SW480 (cell line): Measurements from ENCODE around the gene TSEN2.
A peak's percentile ranks its signal among the peaks of the same experiment; 100 is the strongest.
"Not testable (repeated sequence)": the region's sequence is repeated elsewhere in the genome, so short reads cannot be mapped to it uniquely, and the experiment has no call there.

ENCODE experiments used
- DNase-seq: peaks from one replicate; pipeline ENCODE4 v3.0.0-alpha.2; 2016; ENCODE audit warnings: low spot score

TSEN2 gene

GRCh38 chr3:12484198-12484982 lies at the start of gene TSEN2:
Gene TSEN2, plus strand, starts transcription at chr3:12484480. Its CDS starts 5,321 bp downstream, at chr3:12489801.
- DNase-seq: peak; percentile 91

DNA sequence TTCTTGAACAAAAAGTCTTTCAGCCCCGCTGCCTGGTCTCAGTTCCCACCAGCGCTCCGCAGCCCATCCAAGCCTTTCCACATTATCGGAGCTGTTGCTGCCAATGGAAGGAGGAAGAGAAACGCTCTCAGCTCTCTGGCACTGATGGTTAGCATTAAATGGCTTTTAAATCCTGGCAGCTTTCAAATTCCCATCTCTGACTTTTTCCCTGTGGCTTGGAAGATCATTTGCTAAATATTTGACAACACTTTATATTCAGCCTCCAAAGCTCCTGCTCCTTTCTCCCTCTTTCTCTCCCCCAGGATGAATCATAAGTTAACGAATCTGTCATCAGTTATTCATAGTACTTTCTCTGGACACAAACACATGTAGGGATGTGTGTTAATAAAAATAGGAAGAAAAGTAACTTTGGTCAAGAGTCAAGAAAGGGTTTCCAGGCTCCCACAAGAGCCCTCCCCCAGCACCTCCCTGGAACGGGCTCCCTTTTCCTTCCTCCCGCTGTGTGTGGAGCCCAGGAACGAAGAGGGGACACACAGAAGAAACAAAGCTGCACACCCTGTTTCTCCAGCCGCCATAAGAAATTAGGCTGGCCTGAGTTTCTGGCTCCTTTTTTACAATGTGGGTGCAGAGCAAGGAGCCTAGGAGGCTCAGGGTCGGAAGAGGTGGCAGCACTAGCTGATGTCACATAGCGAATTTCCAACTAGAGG lies 47.6 kb upstream of the TSEN2 start:
- DNase-seq: no peak

DNA sequence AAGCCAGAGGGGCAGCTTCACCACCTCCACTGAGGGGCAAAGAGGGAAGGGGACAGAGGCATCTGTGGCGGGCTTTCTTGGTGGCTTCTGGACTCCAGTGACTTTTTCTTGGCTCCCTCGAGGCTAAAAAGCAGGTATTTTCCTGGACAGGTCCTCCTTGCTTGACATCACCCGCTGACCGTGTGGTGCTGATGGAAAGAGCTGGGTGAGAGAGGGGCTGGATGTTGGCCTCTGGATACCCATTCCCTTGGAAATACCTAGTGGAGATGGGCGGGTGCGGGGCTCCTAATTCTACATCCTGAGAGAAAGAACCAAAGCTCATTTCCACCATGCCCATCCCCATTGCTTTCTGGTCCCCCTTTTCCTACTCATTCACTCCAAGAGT lies 47.1 kb upstream of the TSEN2 start:
- no peak for DNase-seq

GRCh38 chr3:12437861-12438260 lies 46.4 kb upstream of the TSEN2 start:
- no peak for DNase-seq

DNA sequence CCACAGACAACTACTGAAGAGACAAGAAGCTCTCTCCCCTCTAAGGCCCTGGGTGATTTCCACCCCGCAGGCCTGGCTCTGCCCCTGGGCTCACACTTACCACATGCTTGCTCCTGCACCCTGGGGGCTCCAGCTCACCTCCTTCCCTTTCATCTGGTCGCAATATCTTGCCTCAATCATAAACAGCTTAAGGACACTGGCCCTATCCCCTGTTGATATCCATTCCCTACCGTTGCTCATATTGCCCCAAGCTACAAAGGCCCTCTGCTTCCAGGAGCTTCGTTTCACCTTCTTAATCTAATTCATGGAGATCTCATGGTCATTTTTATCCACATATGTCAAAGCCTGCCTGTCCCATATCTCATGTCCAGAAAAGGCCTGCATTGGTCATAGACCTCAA lies 46.0 kb upstream of the TSEN2 start:
- no peak for DNase-seq

GRCh38 chr3:12439161-12439940 lies 44.9 kb upstream of the TSEN2 start:
- DNase-seq: no peak

- DNase-seq: no peak
These were observed 43.2 kb upstream of the TSEN2 start for GRCh38 chr3:12440927-12441714.

GRCh38 chr3:12442654-12443501 lies 41.4 kb upstream of the TSEN2 start:
- DNase-seq: no peak

GRCh38 chr3:12443781-12444522 lies 40.3 kb upstream of the TSEN2 start:
- no peak for DNase-seq

DNA sequence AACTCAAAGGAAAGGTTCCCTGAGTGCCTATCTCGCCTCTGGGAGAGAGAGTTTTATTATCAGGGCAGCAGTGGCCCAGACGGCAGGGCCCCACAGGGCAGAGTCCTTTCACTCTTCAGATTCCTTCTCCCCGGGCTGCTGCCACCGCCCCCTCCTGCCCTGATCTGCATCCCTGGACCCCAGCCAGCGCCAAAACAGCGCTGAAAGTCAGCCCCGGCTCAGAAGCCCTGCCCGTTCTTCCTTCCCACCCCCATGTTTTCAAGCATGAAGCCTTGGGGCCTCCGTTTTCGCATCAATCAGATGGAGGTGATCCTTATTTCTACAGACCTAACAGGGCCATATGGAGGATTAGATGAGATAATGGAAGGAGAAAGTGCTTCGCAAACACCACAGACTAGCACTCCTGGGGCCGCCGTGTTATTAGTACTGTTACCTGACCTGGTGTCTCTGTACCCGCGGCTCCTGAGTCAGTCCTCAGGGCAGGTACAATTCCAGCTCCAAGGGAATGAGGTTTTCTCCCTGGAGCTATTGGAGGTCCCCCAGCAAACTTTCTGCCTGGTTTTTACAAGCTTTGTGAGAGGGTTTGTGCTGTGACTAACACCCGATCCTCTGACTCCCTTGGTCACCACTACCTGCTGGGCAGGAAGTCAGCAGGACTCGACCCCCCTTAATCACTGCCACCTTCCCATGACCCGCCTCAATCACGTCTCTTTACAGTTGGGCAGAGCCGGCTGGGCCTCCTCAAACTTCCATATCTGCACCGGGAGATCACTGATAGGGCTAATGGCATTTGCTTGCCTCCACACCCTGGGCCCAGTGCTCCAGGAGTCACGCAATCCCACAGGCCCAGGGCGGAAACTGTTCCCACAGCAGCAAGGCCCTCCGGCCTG lies 39.5 kb upstream of the TSEN2 start:
- DNase-seq: peak; percentile 97

DNA sequence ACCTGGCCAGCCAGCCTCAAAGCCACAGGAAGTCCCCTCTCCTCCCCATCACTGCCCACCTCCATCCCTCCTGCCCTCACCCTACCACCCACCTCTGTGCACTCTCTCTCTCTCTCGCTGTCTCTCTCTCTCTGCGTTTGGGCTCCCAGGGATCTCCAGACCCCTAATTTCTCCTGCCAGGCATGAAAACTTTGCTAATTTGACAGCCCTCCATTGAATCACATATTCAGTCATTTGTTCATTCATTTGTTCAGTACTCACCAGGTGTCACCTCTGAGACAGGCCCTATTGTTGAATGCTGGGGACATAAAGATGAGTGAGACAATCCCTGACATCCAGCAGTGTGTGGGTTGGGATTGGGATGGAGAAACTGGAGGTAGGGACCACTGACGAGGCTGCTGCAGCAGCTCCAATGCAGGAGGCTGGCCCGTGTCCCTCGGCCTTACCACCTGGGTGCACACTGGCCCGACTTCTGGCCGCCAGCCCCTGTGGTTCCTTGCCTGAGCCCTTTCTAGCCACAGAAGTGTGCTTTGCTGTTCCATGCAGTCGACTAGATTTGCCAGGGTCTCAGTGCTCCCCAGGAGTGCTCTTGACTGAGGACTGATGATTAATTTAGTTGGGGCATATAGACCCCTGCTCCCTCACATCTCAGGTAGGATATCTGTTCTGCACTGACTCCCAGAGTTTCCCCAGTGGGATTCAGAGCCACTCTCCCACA lies 38.6 kb upstream of the TSEN2 start:
- DNase-seq: no peak

DNA sequence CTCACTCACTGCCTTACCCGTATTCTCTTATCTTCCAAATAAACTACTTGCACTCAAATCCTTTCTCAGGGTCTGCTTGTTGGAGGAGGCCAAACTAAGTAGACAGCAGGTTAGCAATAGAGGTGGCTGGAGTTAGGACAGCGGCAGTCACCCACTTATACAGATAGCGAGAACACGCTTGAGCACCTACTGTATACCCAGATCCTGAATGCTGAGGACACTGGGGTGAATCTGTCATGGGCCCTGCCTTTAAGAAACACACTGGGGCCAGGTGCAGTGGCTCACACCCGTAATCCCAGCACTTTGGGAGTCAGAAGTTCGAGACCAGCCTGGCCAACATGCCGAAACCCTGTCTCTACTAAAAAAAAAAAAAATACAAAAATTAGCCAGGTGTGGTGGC lies 38.0 kb upstream of the TSEN2 start:
- DNase-seq: no peak

GRCh38 chr3:12447075-12447474 lies 37.2 kb upstream of the TSEN2 start:
- DNase-seq: no peak

DNA sequence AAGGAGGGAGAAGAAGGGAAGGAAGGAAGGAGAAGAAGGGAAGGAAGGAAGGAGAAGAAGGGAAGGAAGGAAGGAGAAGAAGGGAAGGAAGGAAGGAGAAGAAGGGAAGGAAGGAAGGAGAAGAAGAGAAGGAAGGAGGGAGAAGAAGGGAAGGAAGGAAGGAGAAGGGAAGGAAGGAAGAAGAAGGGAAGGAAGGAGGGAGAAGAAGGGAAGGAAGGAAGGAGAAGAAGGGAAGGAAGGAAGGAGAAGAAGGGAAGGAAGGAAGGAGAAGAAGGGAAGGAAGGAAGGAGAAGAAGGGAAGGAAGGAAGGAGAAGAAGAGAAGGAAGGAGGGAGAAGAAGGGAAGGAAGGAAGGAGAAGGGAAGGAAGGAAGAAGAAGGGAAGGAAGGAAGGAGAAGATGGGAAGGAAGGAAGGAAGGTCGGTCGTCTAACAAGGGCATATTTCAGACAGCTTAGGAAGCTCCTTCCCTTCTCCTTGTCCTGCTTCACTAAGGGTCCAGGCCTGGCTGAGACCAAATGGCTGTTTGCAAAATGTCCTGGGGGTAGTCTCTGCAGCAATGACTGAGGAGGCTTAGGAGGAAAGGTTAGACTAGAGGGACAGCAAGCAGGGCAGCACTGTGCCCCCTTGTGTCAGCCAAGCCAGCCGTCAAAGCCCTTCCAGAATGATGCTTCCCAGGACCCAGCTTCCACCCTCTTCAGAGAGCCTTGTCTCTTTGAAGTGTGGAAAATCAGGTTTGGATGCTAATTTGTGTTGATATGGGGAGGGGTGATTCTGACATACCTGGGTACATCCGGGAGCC lies 35.7 kb upstream of the TSEN2 start:
- not testable (repeated sequence) for DNase-seq

DNA sequence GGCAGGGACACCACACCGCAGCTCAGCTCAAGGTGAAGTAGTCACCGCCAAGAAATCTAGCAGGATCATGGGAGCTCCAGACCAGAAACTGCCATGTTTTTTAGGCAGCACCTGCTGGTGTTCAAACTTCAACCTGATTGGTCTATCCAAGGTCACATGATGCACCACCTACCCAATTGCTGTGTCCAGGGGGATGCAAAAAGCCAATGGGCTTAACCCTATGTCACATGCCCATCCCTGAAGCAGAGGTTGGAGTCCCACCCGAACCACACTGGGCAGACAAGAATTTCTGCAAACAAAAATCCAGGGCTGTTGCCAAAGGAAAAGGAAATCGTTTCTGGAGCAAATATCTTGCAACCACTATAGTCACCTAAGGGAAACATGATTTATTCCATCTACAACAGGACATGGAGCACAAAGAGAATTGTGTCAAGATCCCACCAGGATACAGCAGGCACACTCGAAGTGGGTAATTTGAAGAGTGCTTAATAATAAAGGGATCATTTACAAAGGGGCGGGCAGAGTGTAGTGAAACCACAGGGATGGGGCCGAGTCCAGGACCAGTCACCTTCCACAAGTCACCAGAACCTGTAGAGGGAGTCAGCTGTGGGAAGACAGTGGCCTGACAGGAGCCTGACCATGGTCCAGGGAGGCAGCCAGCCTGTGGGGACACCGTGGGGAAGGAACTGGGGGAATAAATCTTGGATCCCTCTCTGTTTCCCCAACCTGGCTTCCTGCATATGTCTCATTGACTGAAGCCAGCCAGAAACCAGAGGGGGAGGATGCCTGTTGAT lies 34.2 kb upstream of the TSEN2 start:
- DNase-seq: peak; percentile 33

- no peak for DNase-seq
These were observed 32.8 kb upstream of the TSEN2 start for GRCh38 chr3:12451481-12451880.

- DNase-seq: no peak
These were observed 32.3 kb upstream of the TSEN2 start for GRCh38 chr3:12451960-12452359.
